Measurements from ENCODE around the gene RALGAPB.

DNA sequence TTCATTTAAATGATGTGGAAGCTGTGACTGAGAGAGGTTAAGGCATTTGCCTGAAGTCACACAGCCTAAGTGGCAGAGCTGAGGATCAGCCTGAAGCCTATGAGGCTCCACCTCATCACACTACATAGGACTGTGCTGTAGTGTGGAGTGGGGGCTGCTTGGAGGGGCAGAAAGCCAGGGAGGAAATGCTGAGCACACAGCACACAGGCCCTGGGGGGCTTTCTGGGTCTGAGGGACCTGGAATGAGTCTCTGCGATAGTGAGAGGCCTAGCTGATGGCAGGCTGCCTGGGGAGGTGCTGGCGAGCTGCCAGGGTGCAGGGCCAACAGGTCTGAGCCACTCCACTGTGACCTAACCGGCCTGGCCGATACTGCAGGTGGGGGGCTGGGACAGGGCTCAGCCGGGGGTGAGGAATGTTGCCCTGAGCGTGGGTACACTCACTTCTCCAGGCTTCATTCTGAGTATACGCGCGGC, 126.8 kb downstream of the RALGAPB start:
- TF ChIP-seq, protein P1, sequence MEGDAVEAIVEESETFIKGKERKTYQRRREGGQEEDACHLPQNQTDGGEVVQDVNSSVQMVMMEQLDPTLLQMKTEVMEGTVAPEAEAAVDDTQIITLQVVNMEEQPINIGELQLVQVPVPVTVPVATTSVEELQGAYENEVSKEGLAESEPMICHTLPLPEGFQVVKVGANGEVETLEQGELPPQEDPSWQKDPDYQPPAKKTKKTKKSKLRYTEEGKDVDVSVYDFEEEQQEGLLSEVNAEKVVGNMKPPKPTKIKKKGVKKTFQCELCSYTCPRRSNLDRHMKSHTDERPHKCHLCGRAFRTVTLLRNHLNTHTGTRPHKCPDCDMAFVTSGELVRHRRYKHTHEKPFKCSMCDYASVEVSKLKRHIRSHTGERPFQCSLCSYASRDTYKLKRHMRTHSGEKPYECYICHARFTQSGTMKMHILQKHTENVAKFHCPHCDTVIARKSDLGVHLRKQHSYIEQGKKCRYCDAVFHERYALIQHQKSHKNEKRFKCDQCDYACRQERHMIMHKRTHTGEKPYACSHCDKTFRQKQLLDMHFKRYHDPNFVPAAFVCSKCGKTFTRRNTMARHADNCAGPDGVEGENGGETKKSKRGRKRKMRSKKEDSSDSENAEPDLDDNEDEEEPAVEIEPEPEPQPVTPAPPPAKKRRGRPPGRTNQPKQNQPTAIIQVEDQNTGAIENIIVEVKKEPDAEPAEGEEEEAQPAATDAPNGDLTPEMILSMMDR (conservative IDR thresholded peaks at IDR 0.05; ENCODE audit: low read length): no peak
- no peak for TF ChIP-seq EZH2phosphoT487 (IDR thresholded peaks at IDR 0.05; ENCODE audit: borderline replicate concordance, low read depth, low read length)
